Sigmoid colon (tissue), 7 donors: ENCODE data around the gene PMS1. TPM values are rescaled to one million over a fixed set of nuclear protein-coding genes. Genes with fewer than 3 reads are reported as not detected.

Source experiments
- DNase-seq: peaks from one replicate; pipeline ENCODE4 v3.0.0-alpha.2; 2019
- H3K27ac ChIP-seq, 4 donors: fragments of 200-600 bp; sonication (generic); one replicate each; pipeline ENCODE4 v1.5.1; 2016 to 2019; ENCODE audit warnings: mild to moderate bottlenecking in 1 of 4
- H3K27me3 ChIP-seq, 3 donors: fragments of 200-600 bp; sonication (generic); one replicate each; pipeline ENCODE4 v1.5.1; 2019; ENCODE audit warnings: mild to moderate bottlenecking in 1 of 3
- H3K36me3 ChIP-seq, 4 donors: fragments of 200-600 bp; sonication (generic); one replicate each; pipeline ENCODE4 v1.5.1; 2016 to 2019
- H3K4me1 ChIP-seq, 4 donors: fragments of 200-600 bp; sonication (generic); one replicate each; pipeline ENCODE4 v1.5.1; 2017 to 2019
- H3K4me3 ChIP-seq, 4 donors: fragments of 200-600 bp; sonication (generic); one replicate each; pipeline ENCODE4 v1.5.1; 2017 to 2019; ENCODE audit warnings: mild to moderate bottlenecking in 2 of 4, moderate library complexity in 1 of 4
- H3K9me3 ChIP-seq, 4 donors: fragments of 200-600 bp in 3 of 4; sonication (generic) in 3 of 4; one replicate each; pipeline versions ENCODE4 v1.5.1 to v1.6.1; 2013 to 2019
- EP300 ChIP-seq, 4 donors: sonication (generic); formaldehyde crosslinking; IDR thresholded peaks; one replicate each; pipeline ENCODE4 v1.6.1; 2017; ENCODE audit warnings: antibody characterized with exemption in 4 of 4
- POLR2A ChIP-seq, 2 donors: fragments of 450-650 bp; IDR thresholded peaks; one replicate each; pipeline ENCODE4 v1.6.1; 2016; ENCODE audit warnings: antibody characterized with exemption in 2 of 2, mild to moderate bottlenecking in 2 of 2, moderate library complexity in 2 of 2
- POLR2AphosphoS5 ChIP-seq, 4 donors: sonication (generic); formaldehyde crosslinking; IDR thresholded peaks; one replicate each; pipeline ENCODE4 v1.6.1; 2017; ENCODE audit warnings: antibody characterized with exemption in 4 of 4
- WGBS, 2 donors: extraction: QIAGEN DNeasy Blood & Tissue Kit; methylation state at CpG; one replicate each; pipeline ENCODE4 v1.1.7; 2013; 5-methylcytosine and 5-hydroxymethylcytosine counted together
- intact Hi-C: fragments of 100-400 bp; cut with DNase I; formaldehyde crosslinking; loops from one replicate; pipeline ENCODE4 v1.15.1; 2023
- polyA plus RNA-seq, 3 donors: library from polyadenylated mRNA; stranded (reverse); fragments of 200-250 nt; gene quantifications; one replicate each; pipeline ENCODE4 v1.2.3, GENCODE V29; 2013
- total RNA-seq, 4 donors: library from RNA; depleted of rRNA; stranded (reverse); fragments of >200 nt; gene quantifications; one replicate each; pipeline ENCODE4 v1.1.0, GENCODE V29; 2016
- TF ChIP-seq, protein P1 (sequence below), 4 experiments: fragments of 450-650 bp in 3 of 4; fragments of 200-600 bp in 1 of 4; IDR thresholded peaks; one replicate each; pipeline ENCODE4 v1.5.1; 2016 to 2019; ENCODE audit warnings: antibody characterized with exemption in 4 of 4, mild to moderate bottlenecking in 3 of 4, moderate library complexity in 2 of 4
- donor health status: healthy with polysubstance abuse.
- donor health status: Bipolar disorder and iron deficiency.
- donor health status: healthy.

The PMS1 gene
- total and polyA plus RNA-seq, 7 donors, result 4.4 to 17.7 (median 15.1) TPM

DNA sequence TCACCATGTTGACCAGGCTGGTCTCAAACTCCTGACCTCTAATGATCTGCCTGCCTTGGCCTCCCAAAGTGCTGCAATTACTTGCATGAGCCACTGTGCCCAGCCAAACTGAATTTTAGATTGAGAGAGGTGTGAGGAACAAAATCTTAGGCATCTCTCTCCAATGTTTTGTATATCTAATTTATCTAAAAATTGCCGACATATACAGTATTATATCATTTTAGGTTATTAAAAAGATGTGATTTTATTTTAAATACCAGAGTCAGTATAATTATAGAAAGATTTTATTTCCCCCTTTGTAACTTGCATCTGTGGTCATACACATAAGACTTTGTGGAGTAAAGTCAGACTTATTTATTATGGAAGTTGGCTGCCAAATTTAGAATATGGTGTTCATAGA is 10.1 kb downstream of the PMS1 start:
- intact Hi-C loops, result no loop called here
- no peaks in the 10 kb centered on the region for H3K9me3 ChIP-seq
- H3K4me3 ChIP-seq, result no peak overlapping the region
- no peak overlapping the region for H3K27ac ChIP-seq
- WGBS, 2 donors, result 99 to 100% methylated on average over 1 of the region's 1 CpG
- H3K36me3 ChIP-seq, result peaks cover 0 to 55% (median 7%) of the 10 kb centered on the region in 4 donors
- TF ChIP-seq POLR2A (IDR thresholded peaks at IDR 0.05) (no peak), POLR2AphosphoS5 (IDR thresholded peaks at IDR 0.05) (no peak)
- no peaks in the 10 kb centered on the region for H3K27me3 ChIP-seq
- H3K4me1 ChIP-seq, result peaks cover 0 to 16% (median 4%) of the 10 kb centered on the region in 4 donors
- no peak for DNase-seq

DNA sequence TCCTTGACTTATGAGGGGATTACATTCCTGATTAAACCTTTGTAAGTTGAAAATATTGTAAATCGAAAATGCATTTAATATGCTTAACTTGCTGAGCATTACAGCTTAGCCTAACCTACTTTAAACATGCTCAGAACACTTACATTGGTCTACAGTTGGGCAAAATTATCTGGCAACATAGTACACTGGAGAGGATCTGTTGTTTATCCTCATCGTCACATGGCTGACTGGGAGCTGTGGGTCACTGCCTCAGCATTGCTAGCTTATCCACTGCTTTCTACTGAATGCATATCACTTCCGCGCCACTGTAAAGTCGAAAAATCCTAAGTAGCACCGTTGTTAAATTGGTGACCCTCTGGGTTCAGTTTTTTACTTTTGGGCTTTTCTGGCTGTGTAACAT is 13.7 kb downstream of the PMS1 start:
- no peaks in the 10 kb centered on the region for H3K9me3 ChIP-seq
- 95 to 96% methylated on average over 6 of the region's 6 CpGs for WGBS, 2 donors
- no peak for DNase-seq
- no peak overlapping the region for H3K4me3 ChIP-seq
- H3K4me1 ChIP-seq, result peaks cover 0 to 16% (median 4%) of the 10 kb centered on the region in 4 donors
- peaks cover 0 to 47% (median 7%) of the 10 kb centered on the region in 4 donors for H3K36me3 ChIP-seq
- intact Hi-C loops, result loop anchor here (2.0 kb wide), 1 partner anchor 273 kb away; no protein-coding TSS in a partner anchor
- TF ChIP-seq POLR2AphosphoS5 (IDR thresholded peaks at IDR 0.05), result no peak
- TF ChIP-seq POLR2A (IDR thresholded peaks at IDR 0.05), result no peak
- no peak for TF ChIP-seq EP300 (IDR thresholded peaks at IDR 0.05)
- TF ChIP-seq, protein P1, sequence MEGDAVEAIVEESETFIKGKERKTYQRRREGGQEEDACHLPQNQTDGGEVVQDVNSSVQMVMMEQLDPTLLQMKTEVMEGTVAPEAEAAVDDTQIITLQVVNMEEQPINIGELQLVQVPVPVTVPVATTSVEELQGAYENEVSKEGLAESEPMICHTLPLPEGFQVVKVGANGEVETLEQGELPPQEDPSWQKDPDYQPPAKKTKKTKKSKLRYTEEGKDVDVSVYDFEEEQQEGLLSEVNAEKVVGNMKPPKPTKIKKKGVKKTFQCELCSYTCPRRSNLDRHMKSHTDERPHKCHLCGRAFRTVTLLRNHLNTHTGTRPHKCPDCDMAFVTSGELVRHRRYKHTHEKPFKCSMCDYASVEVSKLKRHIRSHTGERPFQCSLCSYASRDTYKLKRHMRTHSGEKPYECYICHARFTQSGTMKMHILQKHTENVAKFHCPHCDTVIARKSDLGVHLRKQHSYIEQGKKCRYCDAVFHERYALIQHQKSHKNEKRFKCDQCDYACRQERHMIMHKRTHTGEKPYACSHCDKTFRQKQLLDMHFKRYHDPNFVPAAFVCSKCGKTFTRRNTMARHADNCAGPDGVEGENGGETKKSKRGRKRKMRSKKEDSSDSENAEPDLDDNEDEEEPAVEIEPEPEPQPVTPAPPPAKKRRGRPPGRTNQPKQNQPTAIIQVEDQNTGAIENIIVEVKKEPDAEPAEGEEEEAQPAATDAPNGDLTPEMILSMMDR (IDR thresholded peaks at IDR 0.05), result no peak
- H3K27ac ChIP-seq, result peak overlapping the region in 3 of 4 donors; percentile 3 to 36 (median 5)
- no peaks in the 10 kb centered on the region for H3K27me3 ChIP-seq

- TF ChIP-seq, protein P1 (IDR thresholded peaks at IDR 0.05), result peak in 1 of 4 experiments; percentile 31
- no peak for TF ChIP-seq POLR2A (IDR thresholded peaks at IDR 0.05)
- WGBS, 2 donors, result 73% methylated on average over 4 of the region's 4 CpGs
- H3K27ac ChIP-seq, result peak overlapping the region in 3 of 4 donors; percentile 5 to 36 (median 10)
These were observed 14.2 kb downstream of the PMS1 start for GRCh38 chr2:189798312-189799029.

GRCh38 chr2:189799030-189799331 is 14.7 kb downstream of the PMS1 start:
- no peak for TF ChIP-seq POLR2A (IDR thresholded peaks at IDR 0.05)
- no peak for TF ChIP-seq POLR2AphosphoS5 (IDR thresholded peaks at IDR 0.05)
- TF ChIP-seq, protein P1 (IDR thresholded peaks at IDR 0.05), result no peak
- no peak for TF ChIP-seq EP300 (IDR thresholded peaks at IDR 0.05)
- intact Hi-C loops, result loop anchor here (2.0 kb wide), 1 partner anchor 272 kb away; no protein-coding TSS in a partner anchor
- Histone ChIP-seq H3K9me3 (no peaks in the 10 kb centered on the region), H3K4me1 (peaks cover 0 to 16% (median 4%) of the 10 kb centered on the region in 4 donors), H3K4me3 (no peak overlapping the region), H3K27me3 (no peaks in the 10 kb centered on the region), H3K36me3 (peaks cover 0 to 40% (median 6%) of the 10 kb centered on the region in 4 donors), H3K27ac (peak overlapping the region in 2 of 4 donors; percentile 10 to 25)
- no peak for DNase-seq

More at GRCh38 chr2:189798312-189799029, 14.2 kb downstream of the PMS1 start:
- Histone ChIP-seq H3K4me1 (peaks cover 0 to 16% (median 4%) of the 10 kb centered on the region in 4 donors), H3K36me3 (peaks cover 0 to 41% (median 7%) of the 10 kb centered on the region in 4 donors), H3K9me3 (no peaks in the 10 kb centered on the region), H3K4me3 (no peak overlapping the region), H3K27me3 (no peaks in the 10 kb centered on the region)
- no peak for DNase-seq
- intact Hi-C loops, result loop anchor here (2.0 kb wide), 1 partner anchor 272 kb away; no protein-coding TSS in a partner anchor

- H3K27ac ChIP-seq, result peak overlapping the region in 1 of 4 donors; percentile 25
These were observed 15.3 kb downstream of the PMS1 start for GRCh38 chr2:189799531-189799930.

More at GRCh38 chr2:189799531-189799930, 15.3 kb downstream of the PMS1 start:
- DNase-seq, result no peak
- Histone ChIP-seq H3K4me1 (peaks cover 0 to 16% (median 4%) of the 10 kb centered on the region in 4 donors), H3K4me3 (no peak overlapping the region), H3K9me3 (no peaks in the 10 kb centered on the region), H3K27me3 (no peaks in the 10 kb centered on the region), H3K36me3 (peaks cover 0 to 36% (median 5%) of the 10 kb centered on the region in 4 donors)
- no peak for TF ChIP-seq POLR2AphosphoS5 (IDR thresholded peaks at IDR 0.05)
- no peak for TF ChIP-seq POLR2A (IDR thresholded peaks at IDR 0.05)
- TF ChIP-seq EP300 (IDR thresholded peaks at IDR 0.05), result no peak
- TF ChIP-seq, protein P1 (IDR thresholded peaks at IDR 0.05), result no peak
- 78 to 90% methylated on average over 2 of the region's 2 CpGs for WGBS, 2 donors
- intact Hi-C loops, result loop anchor here (2.0 kb wide), 1 partner anchor 271 kb away; no protein-coding TSS in a partner anchor
